ENCODE results near the gene MFF. TPM values are rescaled to one million over a fixed set of nuclear protein-coding genes. Genes with fewer than 3 reads are reported as not detected.

The MFF gene
- total RNA-seq, 2 experiments from 2014 or later: 66.5 to 73.9 TPM

- POLR2A ChIA-PET: no interaction called here
- DNase-seq (no peak), ATAC-seq (no peak)
- Mint-ChIP-seq H3K27me3 (no peaks in the 10 kb centered on the region), H3K4me3 (no peak overlapping the region), H3K4me1 (ENCODE audit: low read depth) (peaks cover 12% of the 10 kb centered on the region), H3K27ac (no peak overlapping the region), H3K36me3 (ENCODE audit: low read depth) (no peaks in the 10 kb centered on the region), H3K9me3 (no peaks in the 10 kb centered on the region)
- TF ChIP-seq CTCF (IDR thresholded peaks at IDR 0.05): no peak
- CTCF ChIA-PET: no interaction called here
- intact Hi-C loops (cut with micrococcal nuclease): no loop called here
Observed at GRCh38 chr2:227370791-227371312, 45.8 kb downstream of the MFF start.

- Mint-ChIP-seq H3K9me3 (no peaks in the 10 kb centered on the region), H3K27me3 (peaks cover 1% of the 10 kb centered on the region), H3K36me3 (ENCODE audit: low read depth) (no peaks in the 10 kb centered on the region), H3K4me1 (ENCODE audit: low read depth) (peaks cover 8% of the 10 kb centered on the region), H3K4me3 (no peak overlapping the region), H3K27ac (no peak overlapping the region)
- no peak for DNase-seq
- intact Hi-C loops (cut with micrococcal nuclease): no loop called here
- CTCF ChIA-PET: interaction anchor here (0.6 kb wide), 1 partner anchor 135 kb away, joined by 3 read pairs; no protein-coding TSS in a partner anchor
- no peak for TF ChIP-seq CTCF (IDR thresholded peaks at IDR 0.05)
- POLR2A ChIA-PET: no interaction called here
- ATAC-seq: no peak
Observed at GRCh38 chr2:227373389-227373788, 48.3 kb downstream of the MFF start.

GRCh38 chr2:227374158-227374557 lies 49.1 kb downstream of the MFF start:
- H3K4me1 Mint-ChIP-seq (ENCODE audit: low read depth): peaks cover 8% of the 10 kb centered on the region
- peaks cover 1% of the 10 kb centered on the region for H3K27me3 Mint-ChIP-seq
- peak; percentile 75 for DNase-seq
- no peak for TF ChIP-seq CTCF (IDR thresholded peaks at IDR 0.05)
- ATAC-seq: peak; percentile 97
- H3K36me3 Mint-ChIP-seq (ENCODE audit: low read depth): no peaks in the 10 kb centered on the region
- H3K4me3 Mint-ChIP-seq: no peak overlapping the region
- ChIA-PET POLR2A (interaction anchor here (0.6 to 1.0 kb wide), 2 partner anchors 88 to 92 kb away, joined by 3 read pairs; no protein-coding TSS in a partner anchor), CTCF (interaction anchor here (1.1 kb wide), 1 partner anchor 392 kb away, joined by 3 read pairs; no protein-coding TSS in a partner anchor)
- intact Hi-C loops (cut with micrococcal nuclease): no loop called here
- H3K9me3 Mint-ChIP-seq: no peaks in the 10 kb centered on the region
- peak overlapping the region; percentile 52 for H3K27ac Mint-ChIP-seq

GRCh38 chr2:227376656-227377396 lies 51.8 kb downstream of the MFF start:
- intact Hi-C loops (cut with micrococcal nuclease): no loop called here
- DNase-seq: no peak
- CTCF ChIA-PET: interaction anchor here (1.4 kb wide), 1 partner anchor 104 kb away, joined by 3 read pairs; no protein-coding TSS in a partner anchor

More at GRCh38 chr2:227376656-227377396, 51.8 kb downstream of the MFF start:
- Mint-ChIP-seq H3K4me1 (ENCODE audit: low read depth) (peaks cover 9% of the 10 kb centered on the region), H3K36me3 (ENCODE audit: low read depth) (no peaks in the 10 kb centered on the region), H3K9me3 (peaks cover 4% of the 10 kb centered on the region), H3K27me3 (peaks cover 1% of the 10 kb centered on the region), H3K4me3 (no peak overlapping the region), H3K27ac (no peak overlapping the region)
- POLR2A ChIA-PET: no interaction called here
- ATAC-seq: no peak
- no peak for TF ChIP-seq CTCF (IDR thresholded peaks at IDR 0.05)
